Suprapubic skin (tissue), 3 donors: ENCODE results near the gene ZNF358.

ENCODE experiments used
- EP300 ChIP-seq: sonication (generic); formaldehyde crosslinking; IDR thresholded peaks from one replicate; pipeline ENCODE4 v1.6.1; 2017; ENCODE audit warnings: antibody characterized with exemption
- POLR2A ChIP-seq, 2 donors: fragments of 450-650 bp; IDR thresholded peaks; one replicate each; pipeline ENCODE4 v1.6.1; 2017; ENCODE audit warnings: antibody characterized with exemption in 2 of 2, mild to moderate bottlenecking in 2 of 2, moderate library complexity in 2 of 2
- TF ChIP-seq, protein P1 (sequence below), 2 donors: fragments of 200-600 bp in 1 of 2; fragments of 450-650 bp in 1 of 2; sonication (generic) in 1 of 2; IDR thresholded peaks; one replicate each; pipeline ENCODE4 v1.5.1; 2016 to 2019; ENCODE audit warnings: antibody characterized with exemption in 2 of 2, mild to moderate bottlenecking in 1 of 2, moderate library complexity in 1 of 2

GRCh38 chr19:7507884-7508283 is 8.0 kb upstream of the ZNF358 start:
- TF ChIP-seq POLR2A (IDR thresholded peaks at IDR 0.05): no peak
- no peak for TF ChIP-seq EP300
- TF ChIP-seq, protein P1, sequence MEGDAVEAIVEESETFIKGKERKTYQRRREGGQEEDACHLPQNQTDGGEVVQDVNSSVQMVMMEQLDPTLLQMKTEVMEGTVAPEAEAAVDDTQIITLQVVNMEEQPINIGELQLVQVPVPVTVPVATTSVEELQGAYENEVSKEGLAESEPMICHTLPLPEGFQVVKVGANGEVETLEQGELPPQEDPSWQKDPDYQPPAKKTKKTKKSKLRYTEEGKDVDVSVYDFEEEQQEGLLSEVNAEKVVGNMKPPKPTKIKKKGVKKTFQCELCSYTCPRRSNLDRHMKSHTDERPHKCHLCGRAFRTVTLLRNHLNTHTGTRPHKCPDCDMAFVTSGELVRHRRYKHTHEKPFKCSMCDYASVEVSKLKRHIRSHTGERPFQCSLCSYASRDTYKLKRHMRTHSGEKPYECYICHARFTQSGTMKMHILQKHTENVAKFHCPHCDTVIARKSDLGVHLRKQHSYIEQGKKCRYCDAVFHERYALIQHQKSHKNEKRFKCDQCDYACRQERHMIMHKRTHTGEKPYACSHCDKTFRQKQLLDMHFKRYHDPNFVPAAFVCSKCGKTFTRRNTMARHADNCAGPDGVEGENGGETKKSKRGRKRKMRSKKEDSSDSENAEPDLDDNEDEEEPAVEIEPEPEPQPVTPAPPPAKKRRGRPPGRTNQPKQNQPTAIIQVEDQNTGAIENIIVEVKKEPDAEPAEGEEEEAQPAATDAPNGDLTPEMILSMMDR (IDR thresholded peaks at IDR 0.05): no peak
